Measurements from ENCODE around the gene RAB3D.
A peak's percentile ranks its signal among the peaks of the same experiment; 100 is the strongest.
"Not testable (repeated sequence)": the region's sequence is repeated elsewhere in the genome, so short reads cannot be mapped to it uniquely, and the experiment has no call there.

RAB3D gene

GRCh38 chr19:11338121-11338520 is 1.3 kb downstream of the RAB3D start:
- DNase-seq (ENCODE audit: low spot score): no peak

DNA sequence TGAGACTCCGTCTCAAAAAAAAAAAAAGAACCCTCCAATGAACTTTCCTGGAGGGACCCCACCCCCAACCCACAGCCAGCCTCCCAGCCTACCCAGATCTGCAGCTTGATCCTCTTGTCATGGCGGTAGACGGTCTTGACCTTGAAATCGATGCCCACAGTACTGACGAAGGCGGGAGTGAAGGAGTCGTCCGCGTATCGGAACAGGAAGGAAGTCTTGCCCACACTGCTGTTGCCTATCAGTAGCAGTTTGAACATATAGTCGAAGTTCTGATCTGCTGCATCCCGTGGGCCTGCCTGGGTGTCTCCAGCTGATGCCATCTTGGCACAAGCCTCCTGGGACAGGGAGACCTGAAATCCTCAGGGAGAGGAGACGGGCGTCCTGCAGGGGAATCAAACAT is 2.4 kb downstream of the RAB3D start:
- no peak for DNase-seq (ENCODE audit: low spot score)

GRCh38 chr19:11335449-11336146 is 3.9 kb downstream of the RAB3D start:
- no peak for DNase-seq (ENCODE audit: low spot score)

DNA sequence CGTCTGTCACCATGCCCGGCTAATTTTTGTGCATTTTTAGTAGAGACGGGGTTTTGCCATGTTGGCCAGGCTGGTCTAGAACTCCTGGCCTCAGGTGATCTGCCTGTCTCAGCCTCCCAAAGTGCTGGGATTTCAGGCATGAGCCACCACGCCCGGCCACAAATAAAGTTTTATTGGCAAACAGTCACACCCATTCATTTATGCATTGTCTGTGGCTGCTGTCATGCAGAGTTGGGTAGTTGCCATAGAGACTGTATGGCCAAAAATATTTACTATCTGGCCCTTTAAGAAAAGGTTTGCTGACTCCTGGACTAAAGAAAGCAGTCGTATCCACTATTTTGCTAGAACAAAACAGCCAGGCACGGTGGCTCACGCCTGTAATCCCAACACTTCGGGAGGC is 5.6 kb downstream of the RAB3D start:
- DNase-seq (ENCODE audit: low spot score): not testable (repeated sequence)

DNA sequence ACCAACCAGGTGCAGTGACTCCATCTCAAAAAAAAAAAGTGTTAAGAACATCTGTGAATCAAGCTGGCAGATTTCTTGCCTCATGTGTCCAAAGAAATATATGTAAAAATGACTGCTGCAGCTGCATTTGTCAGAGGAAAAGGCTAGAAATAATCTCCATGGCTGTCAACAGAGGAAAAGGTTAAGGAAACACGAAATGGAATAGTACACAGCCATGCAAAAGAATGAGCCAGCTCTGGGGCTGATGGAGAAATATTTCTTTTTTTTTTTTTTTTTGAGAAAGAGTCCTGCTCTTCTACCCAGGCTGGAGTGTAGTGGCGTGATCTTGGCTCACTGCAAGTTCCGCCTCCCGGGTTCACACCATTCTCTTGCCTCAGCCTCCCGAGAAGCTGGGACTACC is 6.6 kb downstream of the RAB3D start:
- no peak for DNase-seq (ENCODE audit: low spot score)

- no peak for DNase-seq (ENCODE audit: low spot score)
These were observed 8.0 kb downstream of the RAB3D start for GRCh38 chr19:11331502-11331901.

GRCh38 chr19:11330127-11330526 is 9.3 kb downstream of the RAB3D start:
- no peak for DNase-seq (ENCODE audit: low spot score)

GRCh38 chr19:11325544-11325943 is 13.9 kb downstream of the RAB3D start:
- DNase-seq (ENCODE audit: low spot score): no peak

- no peak for DNase-seq (ENCODE audit: low spot score)
These were observed 14.6 kb downstream of the RAB3D start for GRCh38 chr19:11324748-11325389.

DNA sequence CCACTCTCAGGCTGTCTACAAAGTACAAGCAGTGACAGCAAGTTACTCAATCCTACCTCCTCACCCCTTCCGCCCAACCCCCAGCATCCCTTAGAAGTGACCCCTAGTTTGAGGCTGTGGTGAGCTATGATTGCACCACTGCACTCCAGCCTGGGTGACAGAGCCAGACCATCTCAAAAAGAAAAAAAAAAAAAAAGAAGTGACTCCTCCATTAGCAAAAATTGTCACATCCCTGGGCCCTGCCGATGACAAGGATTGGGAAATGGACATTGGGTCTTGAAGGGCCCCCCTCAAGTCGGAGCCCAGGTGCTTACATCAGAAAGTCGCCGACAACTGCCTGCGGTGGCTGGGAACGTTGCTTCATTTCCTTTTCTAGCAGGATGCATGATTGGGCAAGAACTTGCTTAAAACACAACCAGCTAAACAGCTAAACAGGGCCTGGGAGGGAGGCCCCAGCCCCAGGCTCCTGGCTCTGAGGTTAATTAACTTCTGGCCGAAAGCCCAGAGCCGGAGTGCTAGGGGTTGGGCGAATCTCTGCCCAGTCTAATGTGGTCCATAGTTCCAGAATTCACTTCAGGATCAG is 15.3 kb downstream of the RAB3D start:
- peak; percentile 74 for DNase-seq (ENCODE audit: low spot score)

DNA sequence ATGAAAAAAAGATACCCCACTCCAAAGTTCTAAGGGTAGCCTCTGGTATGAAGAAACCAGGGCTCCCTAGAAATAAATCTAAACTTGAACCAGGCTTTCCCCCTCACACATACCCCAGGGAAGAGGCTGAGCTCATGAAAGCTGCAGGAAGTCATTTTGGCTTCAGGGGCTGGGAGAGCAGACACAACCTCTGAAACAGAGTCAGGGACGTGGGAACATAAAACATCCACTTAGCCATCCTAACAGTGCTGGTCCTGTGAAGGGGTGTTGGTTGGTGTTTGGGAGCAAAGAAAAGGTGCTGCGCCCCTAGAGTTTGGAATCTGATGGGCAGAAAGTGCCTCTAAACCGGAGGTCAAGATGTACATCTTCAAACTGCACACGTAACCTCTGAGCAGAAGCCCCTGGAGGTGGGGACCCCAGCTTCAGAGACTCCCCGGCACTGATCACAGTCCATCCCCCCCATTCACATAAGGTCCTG is 15.8 kb downstream of the RAB3D start:
- no peak for DNase-seq (ENCODE audit: low spot score)

GRCh38 chr19:11322269-11323024 is 17.0 kb downstream of the RAB3D start:
- DNase-seq (ENCODE audit: low spot score): no peak

GRCh38 chr19:11321191-11322126 is 18.0 kb downstream of the RAB3D start:
- DNase-seq (ENCODE audit: low spot score): no peak

DNA sequence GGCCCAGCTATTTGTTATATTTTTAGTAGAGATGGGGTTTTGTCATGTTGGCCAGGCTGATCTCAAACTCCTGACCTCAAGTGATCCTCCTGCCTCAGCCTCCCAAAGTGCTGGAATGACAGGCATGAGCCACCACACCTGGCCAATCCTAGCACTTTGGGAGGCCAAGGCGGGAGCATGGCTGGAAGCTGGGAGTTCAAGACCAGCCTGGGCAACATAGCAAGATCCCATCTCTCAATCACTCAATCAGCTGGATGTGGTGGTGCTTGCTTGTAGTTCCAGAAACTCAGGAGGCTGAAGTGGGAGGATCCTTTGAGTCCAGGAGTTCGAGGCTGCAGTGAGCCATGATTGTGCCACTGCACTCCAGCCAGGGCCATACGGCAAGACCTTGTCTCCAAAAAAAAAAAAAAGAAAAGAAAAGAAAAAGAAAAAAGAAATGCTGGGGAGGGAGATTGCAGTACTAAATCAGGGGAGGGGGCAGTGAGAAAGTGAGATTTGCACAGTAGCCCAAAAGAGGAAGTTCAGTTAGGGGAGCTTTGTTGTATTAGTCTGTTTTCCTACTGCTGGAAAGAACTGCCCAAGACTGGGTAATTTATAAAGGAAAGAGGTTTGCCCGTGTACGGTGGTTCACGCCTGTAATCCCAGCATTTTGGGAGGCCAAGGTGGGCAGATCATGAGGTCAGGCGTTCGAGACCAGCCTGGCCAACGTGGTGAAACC is 19.0 kb downstream of the RAB3D start:
- DNase-seq (ENCODE audit: low spot score): not testable (repeated sequence)

DNA sequence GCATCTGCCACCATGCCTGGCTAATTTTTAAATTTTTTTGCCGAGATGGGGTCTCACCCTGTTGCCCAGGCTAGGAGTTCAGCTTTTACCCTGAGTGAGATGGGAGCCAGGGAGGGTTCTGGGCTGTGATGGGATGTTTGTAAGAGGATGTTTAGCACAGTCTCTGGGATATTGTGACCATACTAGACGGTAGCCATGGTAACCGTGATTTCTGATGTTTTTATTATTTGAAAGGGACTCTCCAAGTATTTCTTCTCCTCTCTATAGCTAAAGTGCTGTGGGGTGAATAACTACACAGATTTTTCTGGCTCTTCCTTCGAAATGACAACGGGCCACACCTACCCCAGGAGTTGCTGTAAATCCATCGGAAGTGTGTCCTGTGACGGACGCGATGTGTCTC is 33.1 kb downstream of the RAB3D start:
- no peak for DNase-seq (ENCODE audit: low spot score)

DNA sequence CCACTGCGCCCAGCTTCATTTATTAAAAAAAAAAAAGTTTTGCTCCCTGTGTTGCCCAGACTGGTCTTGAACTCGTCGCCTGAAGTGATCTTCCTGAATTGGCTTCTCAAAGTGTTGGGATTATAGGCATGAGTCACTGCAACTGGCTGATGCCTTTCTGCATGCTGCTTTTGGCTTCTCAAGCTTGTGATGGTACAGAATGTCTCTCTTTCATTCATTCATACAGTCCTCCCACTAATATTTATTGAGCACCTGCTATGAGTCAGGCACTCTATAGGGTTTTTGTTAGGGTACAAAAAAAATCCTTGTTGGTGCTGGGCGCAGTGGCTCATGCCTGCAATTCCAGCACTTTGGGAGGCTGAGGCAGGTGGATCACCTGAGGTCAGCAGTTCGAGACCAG is 34.5 kb downstream of the RAB3D start:
- no peak for DNase-seq (ENCODE audit: low spot score)

- no peak for DNase-seq (ENCODE audit: low spot score)
These were observed 38.7 kb downstream of the RAB3D start for GRCh38 chr19:11300811-11301120.

DNA sequence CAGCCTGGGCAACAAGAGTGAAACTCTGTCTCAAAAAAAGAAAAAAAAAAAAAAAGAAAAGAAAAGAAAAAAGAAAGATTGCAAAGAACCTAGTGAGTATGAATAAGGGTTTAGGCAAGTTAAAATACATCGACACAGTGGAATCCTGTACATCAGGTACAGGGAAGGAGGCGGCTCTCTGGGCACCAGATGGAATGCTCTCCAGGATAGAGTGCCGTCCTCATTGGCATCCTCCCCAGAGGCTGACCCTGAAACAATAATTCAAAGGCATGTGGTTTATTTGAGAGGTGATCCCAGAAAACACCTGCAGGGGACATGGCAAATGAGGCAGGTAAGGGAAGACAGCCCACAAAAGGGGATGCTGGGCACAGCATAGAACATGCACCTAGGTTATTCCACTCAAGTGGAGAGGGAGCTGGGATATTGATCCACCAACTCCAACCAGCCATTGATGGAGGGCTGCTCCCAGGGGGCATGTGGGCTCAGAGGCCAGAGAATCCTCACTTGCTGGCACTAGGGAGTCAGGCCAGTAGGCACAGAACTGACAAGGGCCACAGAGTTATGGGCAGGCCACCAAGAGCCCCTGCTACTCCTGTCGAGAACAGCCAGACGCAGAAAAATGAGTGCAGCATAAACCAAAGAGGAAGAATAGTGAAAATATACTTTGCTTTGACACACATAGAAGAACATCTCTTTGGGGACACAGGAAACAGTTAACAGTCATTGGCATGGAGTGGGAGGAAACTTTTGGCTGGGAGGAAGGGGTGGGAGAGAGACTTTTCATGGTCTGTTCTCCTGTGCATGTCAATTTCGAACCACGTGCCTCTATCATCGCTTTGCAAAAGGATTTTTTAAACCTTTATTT is 39.3 kb downstream of the RAB3D start:
- no peak for DNase-seq (ENCODE audit: low spot score)

- DNase-seq (ENCODE audit: low spot score): no peak
These were observed 43.2 kb downstream of the RAB3D start for GRCh38 chr19:11296264-11296663.

- DNase-seq (ENCODE audit: low spot score): no peak
These were observed 43.7 kb downstream of the RAB3D start, which contains the start of gene TSPAN16 for GRCh38 chr19:11295665-11296245. Gene TSPAN16, plus strand, starts transcription at chr19:11296160. Its CDS starts 138 bp downstream, at chr19:11296298.
